Gastroesophageal sphincter (tissue), 4 donors: ENCODE measurements around the gene DIPK1A. TPM values are rescaled to one million over a fixed set of nuclear protein-coding genes. Genes with fewer than 3 reads are reported as not detected.
"Not testable (repeated sequence)": the region's sequence is repeated elsewhere in the genome, so short reads cannot be mapped to it uniquely, and the experiment has no call there.

Experiments
- ATAC-seq: fragments of 150-250 bp; one replicate; pipeline ENCODE4 v1.9.1; 2016; ENCODE audit warnings: mild to moderate bottlenecking, moderate library complexity
- H3K27ac ChIP-seq, 4 donors: fragments of 200-600 bp; sonication (generic) in 3 of 4; 1 replicate in 3 of 4; 2 replicates in 1 of 4; pipeline ENCODE4 v1.5.1; 2016 to 2019
- H3K27me3 ChIP-seq: fragments of 200-600 bp; sonication (generic); one replicate; pipeline ENCODE4 v1.5.1; 2019
- H3K36me3 ChIP-seq, 2 donors: fragments of 200-600 bp; sonication (generic); one replicate each; pipeline ENCODE4 v1.5.1; 2019; ENCODE audit warnings: control low read depth in 1 of 2
- H3K4me1 ChIP-seq, 3 donors: fragments of 200-600 bp; sonication (generic); 1 replicate in 2 of 3; 2 replicates in 1 of 3; pipeline ENCODE4 v1.5.1; 2016 to 2019; ENCODE audit warnings: control low read depth in 2 of 3
- H3K4me3 ChIP-seq, 2 donors: fragments of 200-600 bp; sonication (generic); one replicate each; pipeline ENCODE4 v1.5.1; 2019; ENCODE audit warnings: mild to moderate bottlenecking in 1 of 2, moderate library complexity in 1 of 2
- H3K9me3 ChIP-seq, 3 donors: fragments of 200-600 bp; sonication (generic); one replicate each; pipeline ENCODE4 v1.5.1; 2017 to 2019; ENCODE audit warnings: control low read depth in 2 of 3
- CTCF ChIP-seq, 4 experiments: fragments of 200-600 bp in 2 of 4; fragments of 450-650 bp in 2 of 4; sonication (generic) in 1 of 4; IDR thresholded peaks; one replicate each; pipeline ENCODE4 v1.5.1; 2017 to 2019; ENCODE audit warnings: antibody characterized with exemption in 4 of 4, mild to moderate bottlenecking in 2 of 4, moderate library complexity in 2 of 4
- EP300 ChIP-seq: sonication (generic); formaldehyde crosslinking; IDR thresholded peaks from one replicate; pipeline ENCODE4 v1.6.1; 2017; ENCODE audit warnings: antibody characterized with exemption, mild to moderate bottlenecking
- POLR2A ChIP-seq, 2 donors: fragments of 450-650 bp; IDR thresholded peaks; one replicate each; pipeline ENCODE4 v1.6.1; 2017; ENCODE audit warnings: antibody characterized with exemption in 2 of 2, mild to moderate bottlenecking in 2 of 2, moderate library complexity in 1 of 2
- POLR2AphosphoS5 ChIP-seq: sonication (generic); formaldehyde crosslinking; IDR thresholded peaks from one replicate; pipeline ENCODE4 v1.6.1; 2017; ENCODE audit warnings: antibody characterized with exemption
- WGBS, 2 donors: methylation state at CpG; one replicate each; pipeline ENCODE4 v1.1.5; 2018; ENCODE audit warnings: low coverage in 1 of 2; 5-methylcytosine and 5-hydroxymethylcytosine counted together
- total RNA-seq, 4 donors: library from RNA; depleted of rRNA; stranded (reverse); fragments of >200 nt; gene quantifications; one replicate each; pipeline ENCODE4 v1.1.0, GENCODE V29; 2016

The DIPK1A gene
- total RNA-seq, 4 donors from 2014 or later = 10.2 to 39.2 (median 32.9) TPM

- no peaks in the 10 kb centered on the region for H3K9me3 ChIP-seq
- H3K4me3 ChIP-seq = no peak overlapping the region
- no peak overlapping the region for H3K27ac ChIP-seq
- no peak for TF ChIP-seq CTCF (IDR thresholded peaks at IDR 0.05)
- no peak for TF ChIP-seq POLR2AphosphoS5
- TF ChIP-seq POLR2A (IDR thresholded peaks at IDR 0.05) = no peak
- no peak for TF ChIP-seq EP300
- no peak for ATAC-seq
- 88 to 92% methylated on average over 6 of the region's 6 CpGs for WGBS, 2 donors
- no peaks in the 10 kb centered on the region for H3K36me3 ChIP-seq
- no peaks in the 10 kb centered on the region for H3K4me1 ChIP-seq
- no peaks in the 10 kb centered on the region for H3K27me3 ChIP-seq
Measured at GRCh38 chr1:92973203-92973897, 12.1 kb upstream of the DIPK1A start.

- Histone ChIP-seq H3K4me3 (no peak overlapping the region), H3K27me3 (no peaks in the 10 kb centered on the region), H3K27ac (no peak overlapping the region), H3K4me1 (no peaks in the 10 kb centered on the region), H3K9me3 (no peaks in the 10 kb centered on the region), H3K36me3 (no peaks in the 10 kb centered on the region)
- ATAC-seq = no peak
- WGBS, 2 donors = 10 to 47% methylated on average over 1 of the region's 1 CpG
- TF ChIP-seq EP300 (no peak), POLR2A (IDR thresholded peaks at IDR 0.05) (no peak), POLR2AphosphoS5 (no peak), CTCF (IDR thresholded peaks at IDR 0.05) (no peak)
Measured at GRCh38 chr1:92972409-92973129, 11.3 kb upstream of the DIPK1A start.

- H3K9me3 ChIP-seq, H3K4me1 ChIP-seq, H3K27me3 ChIP-seq, H3K4me3 ChIP-seq, ATAC-seq, H3K27ac ChIP-seq, H3K36me3 ChIP-seq: not testable (repeated sequence)
- WGBS, 2 donors = 69 to 77% methylated on average over 3 to 6 of the region's 6 CpGs
Measured at GRCh38 chr1:92971932-92972331, 10.7 kb upstream of the DIPK1A start.

GRCh38 chr1:92970990-92971689 is 9.9 kb upstream of the DIPK1A start:
- Histone ChIP-seq H3K27ac (no peak overlapping the region), H3K4me3 (no peak overlapping the region), H3K27me3 (no peaks in the 10 kb centered on the region), H3K4me1 (no peaks in the 10 kb centered on the region), H3K9me3 (no peaks in the 10 kb centered on the region), H3K36me3 (no peaks in the 10 kb centered on the region)
- 79 to 88% methylated on average over 6 to 7 of the region's 7 CpGs for WGBS, 2 donors
- TF ChIP-seq POLR2A (IDR thresholded peaks at IDR 0.05) = no peak
- no peak for TF ChIP-seq CTCF (IDR thresholded peaks at IDR 0.05)
- no peak for TF ChIP-seq POLR2AphosphoS5
- TF ChIP-seq EP300 = no peak
- ATAC-seq = no peak

GRCh38 chr1:92969517-92969916 is 8.3 kb upstream of the DIPK1A start:
- 92% methylated on average over 3 of the region's 3 CpGs for WGBS, 2 donors
- H3K4me3 ChIP-seq = no peak overlapping the region
- TF ChIP-seq CTCF (IDR thresholded peaks at IDR 0.05) (no peak), POLR2AphosphoS5 (no peak), EP300 (no peak), POLR2A (IDR thresholded peaks at IDR 0.05) (no peak)
- no peak overlapping the region for H3K27ac ChIP-seq
- H3K9me3 ChIP-seq = no peaks in the 10 kb centered on the region
- H3K36me3 ChIP-seq = no peaks in the 10 kb centered on the region
- no peak for ATAC-seq
- H3K4me1 ChIP-seq = no peaks in the 10 kb centered on the region
- no peaks in the 10 kb centered on the region for H3K27me3 ChIP-seq
